B cell (primary cell): ENCODE measurements around the gene UGT1A9.

Experiments
- EZH2 ChIP-seq: IDR thresholded peaks from 2 replicates; pipeline ENCODE4 v1.6.1; 2012; ENCODE audit warnings: borderline replicate concordance, low read depth, mild to moderate bottlenecking, moderate library complexity, low read length; ENCODE audit not compliant: insufficient read depth, poor library complexity, severe bottlenecking
- TF ChIP-seq, protein P1 (sequence below): fragments of 200-600 bp; IDR thresholded peaks from one replicate; pipeline ENCODE4 v1.8.0; 2022; ENCODE audit warnings: antibody characterized with exemption, mild to moderate bottlenecking

DNA sequence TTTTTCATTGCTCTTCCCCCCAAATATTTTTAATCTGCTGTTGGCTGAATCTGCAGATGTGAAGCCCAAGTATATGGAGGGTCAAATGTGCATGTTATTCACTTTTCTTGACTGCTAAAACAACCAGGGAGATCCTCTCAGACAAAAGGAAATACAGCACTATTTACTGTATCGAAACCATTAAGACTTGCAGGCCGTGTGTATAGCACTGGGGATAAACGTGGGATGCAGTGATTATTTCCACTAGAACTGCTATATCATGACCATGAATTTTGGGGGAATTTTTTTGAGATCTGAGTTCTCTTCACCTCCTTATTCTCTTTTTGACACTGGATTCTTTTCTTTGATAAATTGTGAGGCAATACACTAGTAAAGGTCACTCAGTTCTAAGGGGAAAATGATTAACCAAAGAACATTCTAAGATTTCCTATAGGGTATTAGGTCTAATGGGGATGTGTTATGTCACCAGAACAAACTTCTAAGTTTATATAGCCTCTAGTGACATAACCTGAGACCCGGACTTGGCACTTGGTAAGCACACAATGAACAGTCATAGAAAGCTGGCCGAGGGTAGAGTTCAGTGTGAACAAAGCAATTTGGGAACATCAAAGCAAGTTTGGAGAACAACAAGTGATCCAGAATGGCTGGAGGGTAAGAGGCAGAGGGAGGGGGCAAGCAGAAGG is 73.5 kb downstream of the UGT1A9 start:
- TF ChIP-seq, protein P1, sequence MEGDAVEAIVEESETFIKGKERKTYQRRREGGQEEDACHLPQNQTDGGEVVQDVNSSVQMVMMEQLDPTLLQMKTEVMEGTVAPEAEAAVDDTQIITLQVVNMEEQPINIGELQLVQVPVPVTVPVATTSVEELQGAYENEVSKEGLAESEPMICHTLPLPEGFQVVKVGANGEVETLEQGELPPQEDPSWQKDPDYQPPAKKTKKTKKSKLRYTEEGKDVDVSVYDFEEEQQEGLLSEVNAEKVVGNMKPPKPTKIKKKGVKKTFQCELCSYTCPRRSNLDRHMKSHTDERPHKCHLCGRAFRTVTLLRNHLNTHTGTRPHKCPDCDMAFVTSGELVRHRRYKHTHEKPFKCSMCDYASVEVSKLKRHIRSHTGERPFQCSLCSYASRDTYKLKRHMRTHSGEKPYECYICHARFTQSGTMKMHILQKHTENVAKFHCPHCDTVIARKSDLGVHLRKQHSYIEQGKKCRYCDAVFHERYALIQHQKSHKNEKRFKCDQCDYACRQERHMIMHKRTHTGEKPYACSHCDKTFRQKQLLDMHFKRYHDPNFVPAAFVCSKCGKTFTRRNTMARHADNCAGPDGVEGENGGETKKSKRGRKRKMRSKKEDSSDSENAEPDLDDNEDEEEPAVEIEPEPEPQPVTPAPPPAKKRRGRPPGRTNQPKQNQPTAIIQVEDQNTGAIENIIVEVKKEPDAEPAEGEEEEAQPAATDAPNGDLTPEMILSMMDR: no peak
- no peak for TF ChIP-seq EZH2
